Myocyte (in vitro differentiated cells): Measurements from ENCODE around the gene RECQL5. TPM values are rescaled to one million over a fixed set of nuclear protein-coding genes. Genes with fewer than 3 reads are reported as not detected.
"Not testable (repeated sequence)": the region's sequence is repeated elsewhere in the genome, so short reads cannot be mapped to it uniquely, and the experiment has no call there.

Experiments used
- DNase-seq: peaks from one replicate; pipeline ENCODE4 v3.0.0-alpha.2; 2012; ENCODE audit warnings: low read depth
- total RNA-seq: library from RNA; depleted of rRNA; stranded (reverse); fragments of >200 nt; gene quantifications from 2 replicates; pipeline ENCODE4 v1.2.3, GENCODE V29; 2014

Gene RECQL5
- total RNA-seq, 1 donor from 2014 or later, result 20.7 TPM

- DNase-seq, result no peak
Measured at GRCh38 chr17:75649687-75650086, 17.3 kb downstream of the RECQL5 start.

GRCh38 chr17:75647921-75648320 lies 19.0 kb downstream of the RECQL5 start:
- DNase-seq, result no peak

GRCh38 chr17:75647061-75647460 lies 19.9 kb downstream of the RECQL5 start:
- DNase-seq, result no peak

GRCh38 chr17:75646638-75646992 lies 20.3 kb downstream of the RECQL5 start:
- DNase-seq, result no peak

GRCh38 chr17:75645889-75646637 lies 20.9 kb downstream of the RECQL5 start:
- DNase-seq, result no peak

- DNase-seq, result no peak
Measured at GRCh38 chr17:75645501-75645888, 21.5 kb downstream of the RECQL5 start.

GRCh38 chr17:75643643-75644017 lies 23.3 kb downstream of the RECQL5 start:
- DNase-seq, result no peak

GRCh38 chr17:75642784-75643642 lies 23.9 kb downstream of the RECQL5 start:
- DNase-seq, result peak; percentile 27

- DNase-seq, result no peak
Measured at GRCh38 chr17:75642182-75642783, 24.7 kb downstream of the RECQL5 start.

GRCh38 chr17:75641343-75641742 lies 25.6 kb downstream of the RECQL5 start:
- peak; percentile 61 for DNase-seq

GRCh38 chr17:75640556-75641119 lies 26.3 kb downstream of the RECQL5 start:
- DNase-seq, result no peak

- DNase-seq, result no peak
Measured at GRCh38 chr17:75639771-75640555, 27.0 kb downstream of the RECQL5 start.

GRCh38 chr17:75639327-75639726 lies 27.6 kb downstream of the RECQL5 start:
- DNase-seq, result no peak

- no peak for DNase-seq
Measured at GRCh38 chr17:75638893-75639292, 28.1 kb downstream of the RECQL5 start.

- DNase-seq, result not testable (repeated sequence)
Measured at GRCh38 chr17:75638039-75638438, 28.9 kb downstream of the RECQL5 start.

- no peak for DNase-seq
Measured at GRCh38 chr17:75637551-75637950, 29.4 kb downstream of the RECQL5 start.

- no peak for DNase-seq
Measured at GRCh38 chr17:75637143-75637538, 29.8 kb downstream of the RECQL5 start.

GRCh38 chr17:75636381-75637142 lies 30.4 kb downstream of the RECQL5 start:
- DNase-seq, result peak; percentile 60

GRCh38 chr17:75635610-75636202 lies 31.2 kb downstream of the RECQL5 start:
- peak; percentile 93 for DNase-seq
